Stimulated activated CD4-positive, alpha-beta T cell treated with anti-CD3 and anti-CD28 coated beads, Interleukin-2, amount 100 ng/mL, for 48 hours (primary cell): Measurements from ENCODE around the gene LTBP2.
A peak's percentile ranks its signal among the peaks of the same experiment; 100 is the strongest.
"Not testable (repeated sequence)": the region's sequence is repeated elsewhere in the genome, so short reads cannot be mapped to it uniquely, and the experiment has no call there.

Experiments
- DNase-seq, 2 donors: peaks; one replicate each; pipeline ENCODE4 v3.0.0-alpha.2; 2020

The LTBP2 gene

DNA sequence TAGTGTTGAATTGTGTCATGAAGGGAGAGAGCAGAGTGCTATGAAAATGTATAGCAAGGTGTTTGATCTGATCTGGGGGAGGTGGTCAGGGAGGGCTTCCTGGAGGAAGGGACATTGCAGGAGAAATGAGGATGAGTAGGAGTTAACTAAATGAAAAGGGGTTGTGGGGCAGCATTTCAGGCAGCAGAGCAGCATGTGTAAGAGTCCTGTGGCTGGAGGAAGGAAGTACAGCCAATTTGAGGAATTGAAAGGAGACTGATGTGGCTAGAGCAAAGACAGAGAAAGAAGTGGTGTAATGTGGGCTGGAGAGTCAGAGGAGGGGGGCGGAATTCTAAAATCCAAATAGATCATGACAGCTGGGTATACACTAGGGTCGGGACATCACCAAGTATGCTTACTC is 139.4 kb downstream of the LTBP2 start:
- DNase-seq, result no peak

GRCh38 chr14:74469548-74470518 is 142.2 kb downstream of the LTBP2 start:
- no peak for DNase-seq

DNA sequence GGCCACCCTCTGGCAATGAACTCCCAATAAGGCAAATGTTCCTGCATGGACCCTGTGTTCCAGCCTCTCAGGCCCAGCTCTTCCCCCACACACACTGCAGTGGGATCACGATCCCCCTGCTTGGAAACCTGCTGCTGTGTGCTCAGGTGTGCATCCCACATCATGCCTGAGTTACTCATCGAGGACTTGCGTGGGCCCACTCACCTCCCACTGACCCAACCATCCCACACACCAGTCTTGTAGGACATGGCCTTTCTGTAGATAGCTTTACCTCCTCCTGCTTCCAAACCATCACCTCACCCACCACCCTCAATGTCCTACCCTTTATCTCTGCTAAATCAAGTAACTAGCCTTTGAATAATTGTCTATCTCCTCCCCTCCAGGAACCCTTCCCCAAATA is 143.5 kb downstream of the LTBP2 start:
- DNase-seq, result no peak

GRCh38 chr14:74465335-74465734 is 146.7 kb downstream of the LTBP2 start:
- no peak for DNase-seq

- no peak for DNase-seq
These were observed 147.3 kb downstream of the LTBP2 start for GRCh38 chr14:74464785-74465184.

- no peak for DNase-seq
These were observed 148.3 kb downstream of the LTBP2 start for GRCh38 chr14:74463697-74464096.

DNA sequence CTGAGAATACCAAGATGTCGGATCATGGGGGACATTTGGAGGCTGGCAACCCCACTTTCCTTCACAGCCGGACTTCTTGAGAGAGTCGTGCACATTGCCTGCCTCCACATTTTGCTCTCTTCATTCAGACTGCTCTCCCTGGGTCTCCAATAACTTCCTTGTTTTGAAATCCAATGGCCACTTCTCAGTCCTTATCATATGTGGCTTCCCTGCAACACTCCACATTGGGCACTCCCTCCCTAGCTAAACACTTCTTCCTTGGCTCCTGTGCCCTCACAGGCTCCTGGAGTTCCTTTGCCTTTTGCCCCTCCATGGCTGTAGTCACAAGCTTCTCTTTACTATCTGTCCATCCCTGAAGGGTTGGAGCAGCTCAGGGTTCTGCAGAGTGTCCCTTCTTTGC is 149.0 kb downstream of the LTBP2 start:
- no peak for DNase-seq

DNA sequence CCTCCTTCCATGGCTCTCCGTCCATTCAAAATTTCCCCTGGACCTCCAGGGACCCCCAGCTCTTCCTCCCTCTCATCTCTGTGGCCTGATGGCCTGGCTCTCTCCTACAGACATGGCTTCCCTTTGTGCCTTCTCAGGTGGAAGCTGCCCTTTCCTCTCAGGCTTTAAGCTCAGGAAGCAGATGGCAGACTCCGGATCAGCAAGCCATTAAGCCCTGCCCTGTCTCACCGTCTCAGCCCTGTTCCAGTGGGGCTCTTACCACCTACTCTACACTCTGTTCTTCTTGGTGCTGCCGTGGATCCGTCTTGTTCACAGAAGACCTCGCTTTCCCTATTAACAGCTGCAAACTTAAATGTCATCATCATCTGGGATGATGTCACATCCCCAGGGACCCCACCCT is 152.1 kb downstream of the LTBP2 start:
- DNase-seq, result no peak

- peak; percentile 18 to 21 for DNase-seq
These were observed 152.6 kb downstream of the LTBP2 start for GRCh38 chr14:74459289-74459946.

- DNase-seq, result no peak
These were observed 154.5 kb downstream of the LTBP2 start for GRCh38 chr14:74457565-74457895.

DNA sequence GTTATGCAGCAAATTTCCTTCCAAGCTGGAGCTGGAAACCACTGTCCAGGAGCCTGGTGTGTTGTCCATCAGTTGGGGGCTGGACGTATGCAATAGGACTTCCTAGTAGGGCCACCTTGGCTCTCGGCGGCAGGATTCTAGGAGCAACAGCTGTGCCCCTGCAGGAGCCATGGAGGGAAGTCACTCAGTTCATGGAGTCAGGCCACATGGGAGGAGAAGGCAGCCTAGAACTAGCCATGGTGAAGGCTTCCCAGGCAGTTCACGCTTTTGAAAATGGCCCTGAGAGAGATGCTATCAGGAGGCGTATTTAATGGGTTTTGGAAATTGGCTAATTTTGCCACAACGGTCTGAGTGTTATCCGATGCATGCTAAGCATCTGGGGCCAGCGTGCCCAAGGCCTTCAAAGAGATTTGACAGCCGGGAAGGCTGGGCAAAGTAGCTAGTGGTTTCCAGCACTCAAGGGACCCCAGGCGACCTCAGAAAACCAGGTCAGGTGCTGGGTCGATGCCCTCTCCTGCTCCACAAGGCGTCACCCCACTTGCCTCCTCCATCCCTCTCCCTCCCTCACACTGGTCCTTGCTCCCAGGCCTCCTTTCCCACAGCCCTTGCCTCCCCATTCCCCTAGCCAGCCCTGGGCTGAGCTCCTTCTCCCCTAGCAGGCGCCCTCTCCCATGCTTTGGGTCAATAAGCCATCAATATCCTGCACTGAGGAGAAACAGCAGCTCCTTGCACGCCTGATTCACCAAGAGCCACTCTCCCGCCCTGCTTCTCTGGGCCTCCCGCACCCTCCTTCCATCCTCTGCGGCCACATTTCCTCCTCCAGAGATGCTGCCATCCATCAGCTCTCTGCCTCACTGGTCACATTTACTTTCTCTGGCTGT is 155.1 kb downstream of the LTBP2 start:
- DNase-seq, result no peak

GRCh38 chr14:74454397-74454796 is 157.6 kb downstream of the LTBP2 start:
- not testable (repeated sequence) for DNase-seq
